ENCODE measurements around the gene SRGN.

DNA sequence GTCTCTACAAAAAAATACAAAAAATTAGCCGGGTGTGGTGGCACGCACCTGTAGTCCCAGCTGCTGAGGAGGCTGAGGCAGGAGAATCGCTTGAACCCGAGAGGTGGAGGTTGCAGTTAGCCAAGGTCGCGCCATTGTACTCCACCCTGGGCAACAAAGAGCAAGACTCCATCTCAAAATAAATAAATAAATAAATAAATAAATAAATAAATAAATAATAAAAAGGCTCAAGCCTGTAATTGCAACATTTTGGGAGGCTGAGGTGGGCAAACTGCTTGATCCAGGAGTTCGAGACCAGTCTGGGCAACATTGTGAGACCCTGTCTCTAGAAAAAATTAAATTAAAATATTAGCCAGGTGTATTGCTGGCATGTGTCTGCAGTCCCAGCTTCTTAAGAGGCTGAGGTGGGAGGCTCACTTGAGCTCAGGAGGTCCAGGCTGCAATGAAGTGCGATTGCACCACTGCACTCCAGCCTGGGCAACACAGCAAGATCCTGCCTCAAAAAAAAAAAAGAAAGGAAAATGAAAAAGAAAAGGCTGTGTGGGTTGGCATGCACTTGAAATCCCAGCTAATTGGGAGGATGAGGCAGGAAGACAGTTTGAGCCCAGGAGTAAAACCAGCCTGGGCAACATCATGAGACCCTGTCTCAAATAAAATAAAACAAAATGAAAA lies 27.6 kb upstream of the SRGN start:
- TF ChIP-seq, protein P1, sequence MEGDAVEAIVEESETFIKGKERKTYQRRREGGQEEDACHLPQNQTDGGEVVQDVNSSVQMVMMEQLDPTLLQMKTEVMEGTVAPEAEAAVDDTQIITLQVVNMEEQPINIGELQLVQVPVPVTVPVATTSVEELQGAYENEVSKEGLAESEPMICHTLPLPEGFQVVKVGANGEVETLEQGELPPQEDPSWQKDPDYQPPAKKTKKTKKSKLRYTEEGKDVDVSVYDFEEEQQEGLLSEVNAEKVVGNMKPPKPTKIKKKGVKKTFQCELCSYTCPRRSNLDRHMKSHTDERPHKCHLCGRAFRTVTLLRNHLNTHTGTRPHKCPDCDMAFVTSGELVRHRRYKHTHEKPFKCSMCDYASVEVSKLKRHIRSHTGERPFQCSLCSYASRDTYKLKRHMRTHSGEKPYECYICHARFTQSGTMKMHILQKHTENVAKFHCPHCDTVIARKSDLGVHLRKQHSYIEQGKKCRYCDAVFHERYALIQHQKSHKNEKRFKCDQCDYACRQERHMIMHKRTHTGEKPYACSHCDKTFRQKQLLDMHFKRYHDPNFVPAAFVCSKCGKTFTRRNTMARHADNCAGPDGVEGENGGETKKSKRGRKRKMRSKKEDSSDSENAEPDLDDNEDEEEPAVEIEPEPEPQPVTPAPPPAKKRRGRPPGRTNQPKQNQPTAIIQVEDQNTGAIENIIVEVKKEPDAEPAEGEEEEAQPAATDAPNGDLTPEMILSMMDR (IDR thresholded peaks at IDR 0.05): no peak
- TF ChIP-seq POLR2AphosphoS5 (IDR thresholded peaks at IDR 0.05; ENCODE audit: insufficient read depth in 1 of 2, low read depth in 1 of 2) (no peak), POLR2A (IDR thresholded peaks at IDR 0.05) (no peak)
